HG03354 (cell line): Measurements from ENCODE around the gene TSGA10.
A peak's percentile ranks its signal among the peaks of the same experiment; 100 is the strongest.
"Not testable (repeated sequence)": the region's sequence is repeated elsewhere in the genome, so short reads cannot be mapped to it uniquely, and the experiment has no call there.

Experiments
- ATAC-seq: cut with Tn5 transposase; IDR thresholded peaks from one replicate; pipeline ENCODE4 v1.9.1; 2021; ENCODE audit warnings: mild to moderate bottlenecking; ENCODE audit not compliant: unreplicated experiment, poor library complexity, severe bottlenecking

Gene TSGA10

DNA sequence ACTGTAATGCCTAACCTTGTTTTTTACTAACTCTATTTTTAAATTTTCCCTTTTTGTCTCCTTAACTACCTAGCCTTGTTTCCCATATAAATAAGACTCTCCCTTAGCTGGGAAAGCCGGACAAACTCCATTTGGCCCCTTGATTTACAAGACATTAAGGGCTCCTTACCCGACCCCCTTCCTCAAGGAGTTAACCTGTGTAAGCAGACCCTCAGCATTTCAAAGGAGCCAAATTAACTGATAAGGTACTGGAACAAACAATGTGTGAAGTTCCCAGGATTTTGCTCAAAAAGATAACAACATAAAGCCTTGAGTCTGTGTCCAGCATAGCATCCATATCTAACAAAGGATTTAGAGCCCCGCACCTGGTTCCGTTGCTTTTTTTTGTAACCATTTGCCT, 72.9 kb downstream of the TSGA10 start:
- ATAC-seq: no peak

DNA sequence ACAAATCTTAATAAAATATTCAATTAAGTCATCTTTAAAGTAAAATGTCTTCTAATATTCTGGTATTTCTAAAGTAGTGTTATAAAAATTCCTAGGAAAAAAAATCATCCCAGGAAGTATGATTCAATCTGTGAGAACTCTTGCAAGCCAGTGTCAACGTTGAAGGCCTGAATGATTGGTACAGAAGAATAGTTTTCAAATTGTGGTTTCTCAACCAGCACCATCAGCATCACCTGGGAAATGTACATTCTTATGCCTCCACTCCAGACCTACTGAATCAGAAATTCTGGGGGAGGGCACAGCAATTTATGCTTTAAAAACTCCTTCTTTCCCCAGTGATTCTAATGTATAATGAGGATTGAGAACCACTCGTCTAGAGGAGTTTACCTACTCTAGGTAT, 75.5 kb downstream of the TSGA10 start:
- ATAC-seq: no peak

DNA sequence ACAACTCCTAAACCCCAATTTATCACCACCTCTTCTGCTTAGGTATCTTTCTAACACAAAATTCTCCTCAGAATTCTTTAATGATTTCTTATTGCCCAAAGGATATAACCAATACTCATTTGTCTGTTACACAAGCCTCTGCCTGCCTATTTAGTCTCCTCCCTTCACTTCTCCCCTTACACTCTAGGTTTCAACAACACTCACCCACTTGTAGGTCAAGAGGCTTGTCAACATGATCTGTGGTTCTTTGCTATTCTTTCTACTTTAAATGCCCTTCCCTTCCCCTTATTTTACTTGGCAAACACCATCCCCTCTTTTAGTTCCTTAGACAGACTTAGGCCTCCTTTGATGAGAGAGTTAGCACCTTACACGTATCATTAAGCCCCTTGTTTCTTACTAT, 82.2 kb downstream of the TSGA10 start:
- ATAC-seq: no peak

DNA sequence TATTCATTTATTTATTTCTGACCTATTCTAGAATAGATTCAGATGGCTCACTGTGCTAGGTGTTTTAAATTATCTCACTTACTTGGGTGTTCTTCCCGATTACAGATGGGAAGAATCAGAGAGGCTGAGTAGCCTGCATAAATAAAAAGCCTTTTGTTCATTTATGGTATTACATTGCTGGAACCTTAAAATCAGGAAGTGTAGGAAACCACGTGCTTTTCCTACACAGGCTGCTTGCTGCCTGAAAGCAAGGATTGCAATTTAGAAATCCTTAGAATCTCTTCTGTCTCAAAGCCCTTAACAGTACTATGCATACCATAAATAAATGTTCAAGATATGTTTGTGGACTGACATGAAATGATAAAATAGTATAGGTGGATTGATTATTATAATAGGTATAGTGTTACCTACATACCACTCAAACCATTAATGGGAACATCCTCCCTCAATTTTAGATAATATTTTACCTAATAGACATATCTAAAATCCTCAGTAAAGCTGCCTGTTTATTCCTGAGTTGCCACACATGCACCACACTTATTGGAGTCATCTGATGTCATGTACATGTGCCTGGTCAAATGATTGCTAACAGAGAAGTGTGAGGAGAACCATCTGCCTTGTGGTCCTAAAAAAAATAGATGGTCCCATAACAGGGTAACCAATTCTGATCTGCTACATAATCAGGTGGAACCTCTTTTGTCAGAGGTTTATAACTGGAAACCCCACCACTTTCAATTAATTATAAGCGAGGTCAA, 86.7 kb downstream of the TSGA10 start:
- no peak for ATAC-seq

DNA sequence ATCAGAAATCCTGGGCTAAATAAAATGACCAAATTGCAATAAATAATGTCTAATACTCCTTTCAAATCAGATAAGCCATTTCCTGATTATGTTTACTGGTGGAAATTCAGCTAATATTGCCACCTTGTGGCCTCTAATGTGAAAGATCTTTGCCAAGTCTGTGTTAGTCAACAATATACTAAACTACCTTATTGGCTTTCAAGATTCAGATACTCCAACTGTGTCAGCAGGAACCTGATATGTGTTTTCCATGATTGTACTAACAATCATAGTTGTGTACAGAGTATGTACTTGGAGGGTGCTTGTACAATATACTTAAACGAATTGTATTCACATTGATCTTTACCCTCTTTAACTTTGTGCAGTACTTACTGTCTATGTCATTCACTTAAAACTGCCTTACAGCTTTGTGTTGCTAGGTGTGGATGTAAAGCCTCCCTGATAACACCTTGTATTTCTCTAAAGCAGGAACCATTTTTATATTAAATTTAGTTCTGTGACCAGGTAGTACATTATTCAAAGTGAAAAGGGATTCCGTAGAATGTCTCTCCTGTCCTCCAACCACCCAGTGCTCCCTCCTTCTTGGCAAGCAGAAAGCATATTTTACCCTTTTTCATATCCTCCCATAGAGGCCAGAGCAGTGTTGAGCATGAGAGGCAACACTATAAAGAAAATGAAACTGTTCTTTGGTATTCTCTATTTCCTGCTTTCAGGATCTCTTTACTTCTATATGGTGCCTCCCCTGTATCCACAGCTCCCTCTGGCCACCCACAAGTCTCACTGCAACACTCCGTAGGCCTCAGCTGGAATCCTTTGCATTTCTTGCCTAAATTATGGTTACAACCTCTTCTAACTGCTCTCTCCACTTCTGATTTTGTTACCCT, 88.4 kb downstream of the TSGA10 start:
- peak; percentile 94 for ATAC-seq

DNA sequence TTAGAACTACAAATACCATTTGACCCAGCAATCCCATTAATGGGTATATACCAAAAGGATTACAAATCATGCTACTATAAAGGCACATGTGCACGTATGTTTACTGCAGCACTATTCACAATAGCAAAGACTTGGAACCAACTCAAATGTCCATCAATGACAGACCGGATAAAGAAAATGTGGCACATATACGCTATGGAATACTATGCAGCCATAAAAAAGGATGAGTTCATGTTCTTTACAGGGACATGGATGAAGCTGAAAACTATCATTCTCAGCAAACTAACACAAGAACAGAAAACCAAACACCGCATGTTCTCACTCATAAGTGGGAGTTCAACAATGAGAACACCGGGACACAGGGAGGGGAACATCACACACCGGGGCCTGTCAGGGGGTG, 105.6 kb downstream of the TSGA10 start:
- not testable (repeated sequence) for ATAC-seq

DNA sequence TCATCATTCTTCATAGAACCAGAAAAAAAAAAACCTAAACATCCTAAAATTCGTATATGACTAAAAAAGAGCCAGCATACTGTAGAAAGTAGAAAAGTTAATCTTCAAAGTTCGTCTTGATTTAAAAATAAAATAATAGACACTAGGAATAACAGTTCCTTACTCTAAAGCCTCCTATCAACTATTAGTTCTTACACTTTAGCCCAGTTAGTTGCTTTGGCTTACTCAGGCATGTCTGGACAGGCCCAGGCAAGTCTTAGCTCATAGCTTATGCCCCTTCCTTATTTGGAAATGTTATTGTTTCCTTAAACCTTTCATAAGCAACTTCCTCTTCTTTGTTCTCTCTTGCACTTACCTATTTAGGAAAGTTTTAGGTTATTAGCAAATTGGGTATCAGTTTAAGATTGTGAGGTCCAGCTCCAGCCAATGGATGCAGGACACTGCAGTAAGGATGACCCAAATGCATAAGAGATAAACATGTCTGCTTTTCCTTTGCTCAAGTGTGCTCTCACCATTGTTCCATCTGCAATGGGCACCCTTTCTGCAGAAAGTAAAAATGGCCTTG, 113.9 kb downstream of the TSGA10 start:
- not testable (repeated sequence) for ATAC-seq

DNA sequence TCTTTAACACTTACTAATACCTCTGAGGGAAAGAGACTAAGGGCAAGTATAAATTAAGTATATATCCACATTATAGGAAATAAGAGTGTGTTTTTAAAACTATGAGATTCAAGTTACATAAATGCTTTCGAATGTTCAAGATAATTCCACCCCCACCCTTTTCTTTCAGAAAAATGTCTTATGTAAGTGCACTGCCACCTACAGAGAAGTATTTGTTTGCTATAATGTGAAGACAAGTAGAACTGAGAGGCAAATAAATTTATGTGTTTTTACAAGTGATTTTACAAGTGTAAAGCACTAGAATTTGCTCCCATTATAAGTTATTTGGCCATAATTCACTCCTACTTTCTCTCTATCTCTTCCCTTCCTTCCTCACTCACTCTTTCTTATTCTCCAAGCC, 118.8 kb downstream of the TSGA10 start:
- no peak for ATAC-seq

DNA sequence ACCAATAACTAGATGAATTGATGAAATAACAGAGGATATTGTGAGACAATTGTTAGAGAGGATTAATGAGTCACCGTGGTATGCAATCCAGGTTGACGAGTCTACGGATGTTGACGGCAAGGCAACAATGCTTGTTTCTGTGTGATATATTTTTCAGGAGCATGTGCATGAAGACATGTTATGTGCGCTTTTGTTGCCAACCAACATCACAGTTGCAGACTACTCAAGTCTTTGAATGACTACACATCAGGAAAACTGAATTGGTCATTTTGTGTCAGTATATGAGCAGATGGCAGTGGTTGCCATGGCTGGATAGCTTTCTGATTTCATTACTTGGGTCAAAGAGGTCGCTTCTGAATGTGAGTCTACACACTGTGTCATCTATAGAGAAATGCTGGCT, 122.0 kb downstream of the TSGA10 start:
- ATAC-seq: no peak

DNA sequence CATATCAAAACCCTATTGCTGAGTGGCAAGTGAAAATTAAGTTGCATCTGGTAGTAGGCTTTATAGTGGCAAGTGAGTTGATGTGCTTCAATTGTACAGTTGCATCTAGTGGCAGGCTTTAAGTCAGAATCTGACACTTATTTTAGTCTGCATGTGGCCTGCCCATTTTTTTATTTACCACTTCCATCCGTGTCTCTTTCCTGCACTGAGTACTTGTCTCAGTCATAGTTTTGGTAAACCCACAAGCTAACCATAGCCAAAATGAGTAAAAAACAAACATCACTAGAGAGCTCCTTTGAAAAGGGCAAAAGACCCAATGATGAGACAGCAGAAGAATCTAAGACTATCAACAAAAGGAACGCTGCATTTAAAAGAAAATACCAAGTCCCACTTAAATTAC, 122.7 kb downstream of the TSGA10 start:
- ATAC-seq: no peak

DNA sequence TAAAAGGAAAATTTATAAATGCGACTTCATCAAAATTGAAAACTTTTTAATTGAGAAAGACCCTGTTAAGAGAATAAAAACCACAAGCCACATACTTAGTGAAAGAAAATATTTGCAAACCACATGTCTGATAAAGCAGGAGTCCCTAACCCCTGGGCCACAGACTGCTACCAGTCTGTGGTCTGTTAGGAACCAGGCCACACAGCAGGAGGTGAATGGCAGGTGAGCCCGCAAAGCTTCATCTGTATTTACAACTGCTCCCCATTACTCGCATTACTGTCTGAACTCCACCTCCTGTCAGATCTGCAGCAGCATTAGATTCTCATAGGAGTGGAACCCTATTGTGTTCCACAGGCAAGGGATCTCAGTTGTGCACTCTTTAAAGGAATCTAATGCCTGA, 123.3 kb downstream of the TSGA10 start:
- ATAC-seq: no peak

DNA sequence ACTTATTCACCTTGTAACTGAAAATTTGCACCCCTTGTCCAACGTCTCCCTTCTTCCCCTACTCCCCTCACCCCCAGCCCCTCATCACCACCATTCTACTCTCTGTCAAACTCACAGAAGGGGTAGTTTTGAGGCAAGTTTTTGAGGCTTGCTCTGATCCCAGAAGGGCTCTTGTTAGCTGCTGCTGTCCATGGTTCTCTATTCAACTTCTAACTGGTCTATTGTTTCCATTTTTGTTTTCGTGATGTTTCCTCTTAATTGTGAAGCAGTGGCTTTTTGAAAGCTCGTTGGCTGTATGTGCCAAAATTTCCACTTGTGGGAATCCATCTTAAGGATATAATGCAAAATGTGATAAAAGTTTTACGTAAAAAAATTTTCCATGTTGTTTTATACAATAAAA, 126.2 kb downstream of the TSGA10 start:
- no peak for ATAC-seq

DNA sequence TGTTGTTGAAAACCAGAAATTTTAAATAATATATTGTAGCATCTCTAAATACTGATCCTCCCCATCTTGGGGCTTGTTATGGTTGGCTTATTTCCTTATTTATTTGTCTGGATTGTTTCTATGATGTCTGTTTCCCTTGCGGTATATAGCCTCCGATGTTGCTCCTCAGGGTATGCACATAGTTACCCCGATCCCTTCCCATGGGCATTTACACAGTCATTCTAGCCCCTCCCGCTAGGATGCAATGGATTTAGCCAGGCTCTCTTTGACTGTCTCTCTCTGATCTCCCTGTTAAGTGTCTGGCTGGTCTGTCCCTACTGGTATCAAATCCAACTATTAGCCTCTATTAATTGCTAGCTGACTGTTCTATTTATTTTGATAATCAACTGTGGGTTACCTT, 126.9 kb downstream of the TSGA10 start:
- no peak for ATAC-seq

DNA sequence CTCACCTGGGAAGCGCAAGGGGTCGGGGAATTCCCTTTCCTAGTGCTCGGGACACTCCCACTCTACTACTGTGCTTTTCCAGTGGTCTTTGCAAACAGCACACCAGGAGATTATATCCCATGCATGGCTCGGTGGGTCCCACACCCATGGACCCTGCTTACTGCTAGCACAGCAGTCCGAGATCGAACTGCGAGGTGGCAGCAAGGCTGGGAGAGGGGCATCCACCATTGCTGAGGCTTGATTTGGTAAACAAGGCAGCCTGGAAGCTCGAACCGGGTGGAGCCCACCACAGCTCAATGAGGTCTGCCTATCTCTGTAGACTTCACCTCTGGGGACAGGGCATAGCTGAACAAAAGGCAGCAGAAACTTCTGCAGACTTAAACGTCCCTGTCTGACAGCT, 154.0 kb downstream of the TSGA10 start:
- ATAC-seq: no peak

DNA sequence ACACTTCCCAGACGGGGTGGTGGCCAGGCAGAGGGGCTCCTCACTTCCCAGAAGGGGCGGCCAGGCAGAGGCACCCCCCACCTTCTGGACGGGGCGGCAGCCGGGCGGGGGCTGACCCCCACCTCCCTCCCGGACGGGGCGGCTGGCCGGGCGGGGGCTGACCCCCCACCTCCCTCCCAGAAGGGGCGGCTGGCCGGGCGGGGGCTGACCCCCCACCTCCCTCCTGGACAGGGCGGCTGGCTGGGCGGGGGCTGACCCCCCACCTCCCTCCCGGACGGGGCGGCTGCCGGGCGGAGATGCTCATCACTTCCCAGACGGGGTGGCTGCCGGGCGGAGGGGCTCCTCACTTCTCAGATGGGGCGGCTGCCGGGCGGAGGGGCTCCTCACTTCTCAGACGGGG, 166.0 kb downstream of the TSGA10 start:
- not testable (repeated sequence) for ATAC-seq

DNA sequence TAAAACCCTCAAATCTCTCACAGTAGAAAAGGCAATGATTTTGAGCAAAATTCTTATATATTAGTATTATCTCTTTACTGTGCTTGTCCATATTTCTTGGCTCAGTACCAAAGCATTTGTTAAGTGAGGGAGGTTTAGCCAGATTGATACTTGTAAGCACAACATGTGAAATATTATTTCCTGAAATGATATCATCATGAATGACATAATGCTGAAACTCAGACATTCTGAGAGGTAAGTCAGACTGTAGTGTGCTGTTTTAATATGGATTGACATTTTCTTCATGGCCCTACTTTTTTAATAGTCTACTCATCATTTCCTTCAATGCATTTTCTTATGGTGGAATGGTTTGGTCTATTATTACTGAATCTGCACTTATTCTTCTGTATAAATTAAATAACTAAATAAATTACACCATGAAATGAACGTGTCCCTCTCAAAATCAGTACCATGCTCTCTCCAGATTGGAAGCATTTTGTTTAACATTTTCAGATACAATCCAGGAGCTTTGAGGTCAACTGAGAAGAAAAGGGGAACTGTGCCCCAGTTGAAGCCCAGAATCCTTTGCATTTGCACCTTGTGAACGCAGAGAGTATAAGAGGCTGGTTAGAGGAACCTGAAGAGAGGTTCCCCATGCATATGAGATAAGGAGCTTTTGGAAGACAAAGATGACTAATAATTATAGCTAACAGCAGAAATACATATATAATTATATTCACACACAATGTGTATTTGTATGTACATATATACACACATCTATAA, 168.7 kb downstream of the TSGA10 start:
- ATAC-seq: no peak

DNA sequence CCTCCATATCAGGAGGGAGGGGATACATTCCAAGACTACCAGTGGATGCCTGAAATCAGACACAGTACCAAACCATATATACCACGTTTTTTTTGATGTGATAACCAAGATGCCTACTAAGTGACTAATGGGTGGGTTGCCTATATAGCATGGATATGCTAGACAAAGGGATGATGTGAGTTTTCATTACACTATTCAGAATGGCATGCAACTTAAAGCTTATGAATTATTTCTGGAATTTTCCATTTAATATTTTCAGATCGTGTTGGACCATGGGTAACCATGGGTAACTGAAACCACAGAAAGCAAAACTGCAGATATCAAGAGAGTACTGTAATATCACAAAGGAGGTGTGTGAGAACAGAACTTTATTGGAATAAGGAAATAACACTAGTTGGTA, 179.1 kb downstream of the TSGA10 start:
- no peak for ATAC-seq

DNA sequence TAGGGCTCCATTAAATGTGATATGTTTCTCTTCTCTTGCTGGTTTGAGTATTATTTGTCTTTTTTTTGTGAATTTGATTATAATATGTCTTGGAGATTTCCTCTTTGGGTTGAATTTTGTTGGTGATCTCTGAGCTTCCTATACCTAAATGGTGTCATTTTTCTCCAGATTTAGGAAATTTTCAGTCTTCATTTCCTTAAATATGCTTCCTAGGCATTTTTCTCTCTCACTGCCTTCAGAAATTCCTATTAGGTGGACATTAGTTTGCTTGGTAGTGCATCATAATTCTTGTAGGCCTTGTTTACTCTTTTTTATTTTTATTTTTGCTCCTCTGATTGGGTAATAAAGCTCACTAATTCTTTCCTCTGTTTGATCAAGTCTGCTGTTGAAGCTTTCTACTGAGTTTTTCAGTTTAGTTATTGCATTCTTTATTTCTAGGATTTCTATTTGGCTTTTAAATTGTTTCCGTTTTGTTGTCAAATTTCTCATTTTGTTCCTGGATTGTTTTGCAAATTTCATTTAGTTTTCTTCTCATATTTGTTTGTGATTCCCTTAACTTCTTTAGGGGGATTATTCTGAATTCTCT, 182.1 kb downstream of the TSGA10 start:
- ATAC-seq: no peak

DNA sequence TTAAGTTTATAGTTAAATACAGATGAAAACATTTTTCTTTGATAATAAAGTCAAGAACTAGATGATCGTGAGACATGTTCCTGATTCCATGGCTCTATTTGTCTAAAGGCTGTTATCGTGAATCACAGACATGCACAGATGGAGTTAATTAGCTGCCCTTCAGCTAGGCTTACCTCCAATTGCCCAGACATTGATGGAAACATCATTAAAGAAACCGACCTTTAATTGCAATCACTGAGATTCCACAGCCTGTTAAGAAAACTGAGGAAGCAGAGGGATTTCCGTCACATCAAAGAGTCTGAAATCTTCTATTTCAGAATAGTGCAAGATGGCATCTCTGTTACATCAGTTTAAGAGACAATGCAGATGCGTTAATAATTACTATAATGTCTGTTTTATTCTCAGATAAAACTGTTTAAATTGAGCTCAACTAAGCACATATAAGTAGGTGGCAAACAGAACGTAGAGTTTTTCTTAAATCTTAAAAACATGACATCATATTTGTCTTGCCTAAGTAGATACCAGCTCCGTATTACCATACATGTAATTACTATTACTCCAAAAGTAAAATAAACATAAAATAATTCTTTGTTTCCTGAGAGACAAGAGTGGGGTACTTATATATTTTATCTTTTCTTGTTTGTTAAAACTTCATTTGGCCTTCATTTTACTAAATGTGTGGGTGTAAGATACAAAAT, 194.8 kb downstream of the TSGA10 start:
- ATAC-seq: no peak
